Ovary (tissue), 9 donors: ENCODE data around the gene SEMA5B. TPM values are rescaled to one million over a fixed set of nuclear protein-coding genes. Genes with fewer than 3 reads are reported as not detected.

ENCODE experiments used
- DNase-seq, 5 donors: peaks; one replicate each; pipeline ENCODE4 v3.0.0-alpha.2; 2019 to 2020
- H3K27ac ChIP-seq, 2 donors: fragments of 200-600 bp; one replicate each; pipeline versions ENCODE4 v1.5.1 to v1.8.0; 2019 to 2022
- H3K27me3 ChIP-seq: fragments of 200-600 bp; one replicate; pipeline ENCODE4 v1.8.0; 2022
- H3K36me3 ChIP-seq: fragments of 200-600 bp; sonication (generic); one replicate; pipeline ENCODE4 v1.5.1; 2019
- H3K4me1 ChIP-seq: one replicate; pipeline ENCODE4 v1.8.1; 2013; ENCODE audit warnings: mild to moderate bottlenecking, moderate library complexity; ENCODE audit not compliant: insufficient read depth
- H3K4me3 ChIP-seq: fragments of 200-600 bp; sonication (generic); one replicate; pipeline ENCODE4 v1.5.1; 2017
- H3K9me3 ChIP-seq, 2 donors: fragments of 200-600 bp in 1 of 2; sonication (generic) in 1 of 2; one replicate each; pipeline versions ENCODE4 v1.5.1 to v1.8.1; 2013 to 2019; ENCODE audit warnings: mild to moderate bottlenecking in 1 of 2, moderate library complexity in 1 of 2
- EP300 ChIP-seq: sonication (generic); formaldehyde crosslinking; IDR thresholded peaks from one replicate; pipeline ENCODE4 v1.6.1; 2017; ENCODE audit warnings: antibody characterized with exemption
- POLR2A ChIP-seq: fragments of 450-650 bp; IDR thresholded peaks from one replicate; pipeline ENCODE4 v1.6.1; 2017; ENCODE audit warnings: antibody characterized with exemption, mild to moderate bottlenecking, moderate library complexity
- WGBS, 3 donors: extraction: QIAGEN DNeasy Blood & Tissue Kit in 1 of 3; methylation state at CpG; one replicate each; pipeline versions ENCODE4 v1.1.5 to v1.1.7; 2013 to 2017; 5-methylcytosine and 5-hydroxymethylcytosine counted together
- intact Hi-C, 4 donors: fragments of 100-400 bp; cut with DNase I; formaldehyde crosslinking; loops; one replicate each; pipeline versions ENCODE4 v1.11.0 to v1.15.1; 2022 to 2023
- polyA plus RNA-seq, 2 donors: library from polyadenylated mRNA; stranded (reverse); fragments of 200-250 nt in 1 of 2; fragments of 350-450 nt in 1 of 2; fragmentation: Illumina TruSeq in 1 of 2; extraction: RNeasy Lipid Tissue Mini Kit (QIAGEN cat#74804) in 1 of 2; gene quantifications; one replicate each; pipeline ENCODE4 v1.2.3, GENCODE V29; 2013 to 2014
- total RNA-seq, 7 donors: library from RNA; depleted of rRNA in 2 of 7; stranded (reverse); fragments of >200 nt in 2 of 7; fragmentation: NEBNext Ultra II Directional in 3 of 7; extraction: Animal tissue kit (Norgen Biotek cat#: 25700) in 3 of 7; gene quantifications; one replicate each; pipeline versions ENCODE4 v1.1.0 to v1.2.4, GENCODE V29; 2016 to 2023
- TF ChIP-seq, protein P1 (sequence below), 3 donors: fragments of 450-650 bp in 2 of 3; fragments of 200-600 bp in 1 of 3; IDR thresholded peaks; one replicate each; pipeline versions ENCODE4 v1.5.1 to v1.8.0; 2016 to 2022; ENCODE audit warnings: antibody characterized with exemption in 3 of 3, mild to moderate bottlenecking in 1 of 3
- donor health status: DM: no; HTN: no; CAD: no; lungs with moderate emphysema.
- donor health status: DM: no; HTN: no; CAD: no.
- donor health status: Bipolar disorder and iron deficiency.
- donor health status: DM: yes; HTN: yes; CAD: no.
- donor health status: DM: no; HTN: no; CAD: no.
- donor health status: DM: yes; HTN: yes; CAD: no.

SEMA5B gene
- total and polyA plus RNA-seq, 9 donors: 0.22 to 3.1 (median 1.3) TPM

DNA sequence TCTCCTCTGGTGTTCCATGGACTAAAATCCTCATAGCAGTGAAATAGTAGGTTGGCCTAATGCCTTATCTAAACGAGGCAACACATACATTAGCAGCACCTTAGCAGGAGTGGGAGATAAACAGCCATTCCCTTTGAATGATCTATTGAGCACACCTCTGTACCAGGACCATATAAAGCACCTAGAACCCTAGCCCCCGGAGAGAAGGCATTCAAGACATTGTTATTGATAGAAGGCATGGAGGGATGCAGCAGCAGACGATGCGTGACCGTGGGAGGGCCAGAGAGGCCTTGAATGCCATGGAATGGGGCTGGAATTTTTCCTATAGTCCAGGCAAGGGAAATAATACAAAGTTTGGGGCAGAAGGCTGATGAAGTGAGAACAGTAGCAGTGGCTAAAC lies 6.6 kb upstream of the SEMA5B start:
- Histone ChIP-seq H3K9me3 (no peaks in the 10 kb centered on the region), H3K27ac (no peak overlapping the region), H3K36me3 (no peaks in the 10 kb centered on the region), H3K4me3 (no peak overlapping the region), H3K4me1 (no peaks in the 10 kb centered on the region), H3K27me3 (no peaks in the 10 kb centered on the region)
- 68 to 83% (median 71%) methylated on average over 5 of the region's 5 CpGs for WGBS, 3 donors
- intact Hi-C loops: no loop called here
- TF ChIP-seq, protein P1, sequence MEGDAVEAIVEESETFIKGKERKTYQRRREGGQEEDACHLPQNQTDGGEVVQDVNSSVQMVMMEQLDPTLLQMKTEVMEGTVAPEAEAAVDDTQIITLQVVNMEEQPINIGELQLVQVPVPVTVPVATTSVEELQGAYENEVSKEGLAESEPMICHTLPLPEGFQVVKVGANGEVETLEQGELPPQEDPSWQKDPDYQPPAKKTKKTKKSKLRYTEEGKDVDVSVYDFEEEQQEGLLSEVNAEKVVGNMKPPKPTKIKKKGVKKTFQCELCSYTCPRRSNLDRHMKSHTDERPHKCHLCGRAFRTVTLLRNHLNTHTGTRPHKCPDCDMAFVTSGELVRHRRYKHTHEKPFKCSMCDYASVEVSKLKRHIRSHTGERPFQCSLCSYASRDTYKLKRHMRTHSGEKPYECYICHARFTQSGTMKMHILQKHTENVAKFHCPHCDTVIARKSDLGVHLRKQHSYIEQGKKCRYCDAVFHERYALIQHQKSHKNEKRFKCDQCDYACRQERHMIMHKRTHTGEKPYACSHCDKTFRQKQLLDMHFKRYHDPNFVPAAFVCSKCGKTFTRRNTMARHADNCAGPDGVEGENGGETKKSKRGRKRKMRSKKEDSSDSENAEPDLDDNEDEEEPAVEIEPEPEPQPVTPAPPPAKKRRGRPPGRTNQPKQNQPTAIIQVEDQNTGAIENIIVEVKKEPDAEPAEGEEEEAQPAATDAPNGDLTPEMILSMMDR (IDR thresholded peaks at IDR 0.05): no peak
- TF ChIP-seq EP300 (no peak), POLR2A (no peak)
- no peak for DNase-seq

- intact Hi-C loops: no loop called here
- Histone ChIP-seq H3K4me1 (peaks cover 4% of the 10 kb centered on the region), H3K27ac (no peak overlapping the region), H3K9me3 (no peaks in the 10 kb centered on the region), H3K36me3 (no peaks in the 10 kb centered on the region), H3K27me3 (no peaks in the 10 kb centered on the region), H3K4me3 (no peak overlapping the region)
- 65 to 71% (median 68%) methylated on average over 3 of the region's 3 CpGs for WGBS, 3 donors
- no peak for DNase-seq
- TF ChIP-seq POLR2A (no peak), EP300 (no peak)
- TF ChIP-seq, protein P1 (IDR thresholded peaks at IDR 0.05): no peak
Observed at GRCh38 chr3:123032057-123032456, 4.5 kb upstream of the SEMA5B start.

GRCh38 chr3:123031051-123031450 lies 3.5 kb upstream of the SEMA5B start:
- Histone ChIP-seq H3K4me1 (peaks cover 6% of the 10 kb centered on the region), H3K9me3 (no peaks in the 10 kb centered on the region), H3K36me3 (no peaks in the 10 kb centered on the region), H3K27me3 (no peaks in the 10 kb centered on the region), H3K4me3 (no peak overlapping the region), H3K27ac (no peak overlapping the region)
- no peak for TF ChIP-seq EP300
- TF ChIP-seq, protein P1 (IDR thresholded peaks at IDR 0.05): no peak
- TF ChIP-seq POLR2A: no peak
- intact Hi-C loops: no loop called here
- no peak for DNase-seq
- 54 to 68% (median 59%) methylated on average over 4 of the region's 4 CpGs for WGBS, 3 donors

DNA sequence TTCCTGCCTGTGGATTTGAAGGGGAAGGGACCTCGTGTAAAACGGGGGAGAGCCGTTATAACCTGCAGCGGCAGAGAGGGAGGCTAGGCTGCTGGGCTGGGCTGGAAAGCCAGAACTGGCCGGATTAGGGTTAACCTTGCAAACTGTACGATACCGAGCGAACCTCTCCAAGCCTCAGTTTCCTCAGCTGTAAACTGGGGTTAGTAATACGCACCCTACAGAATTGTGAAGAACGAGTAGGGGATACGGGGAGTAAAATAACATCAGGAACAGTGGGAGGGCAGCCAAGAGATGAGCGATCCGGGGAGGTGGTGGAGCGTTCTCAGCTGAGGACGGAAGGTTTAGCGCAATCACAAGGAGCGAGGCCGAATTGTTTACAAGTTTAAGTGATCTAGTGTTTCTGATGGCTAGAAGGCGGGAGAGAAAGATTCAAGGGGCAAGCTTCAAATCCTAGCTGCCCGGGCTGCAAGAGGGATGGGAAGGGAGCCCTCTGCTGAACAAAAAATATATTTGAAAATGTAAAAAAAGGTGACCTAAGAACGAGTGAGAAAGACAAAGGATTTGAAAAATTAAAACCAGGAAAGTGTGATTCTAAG lies 768 bp upstream of the SEMA5B start:
- Histone ChIP-seq H3K36me3 (no peaks in the 10 kb centered on the region), H3K27me3 (no peaks in the 10 kb centered on the region), H3K9me3 (no peaks in the 10 kb centered on the region), H3K4me1 (peaks cover 6% of the 10 kb centered on the region), H3K27ac (peak overlapping the region in 1 of 2 donors; percentile 17), H3K4me3 (peak overlapping the region; percentile 43)
- DNase-seq: peak; percentile 27 to 64 (median 45)
- intact Hi-C loops: loop anchor here in 2 of 4 donors (5.0 to 10.0 kb wide), 2 partner anchors 71 to 84 kb away; no protein-coding TSS in a partner anchor
- TF ChIP-seq EP300: no peak
- TF ChIP-seq, protein P1 (IDR thresholded peaks at IDR 0.05): peak; percentile 26 to 53 (median 40)
- WGBS, 3 donors: 0 to 1% (median 0%) methylated on average over 21 of the region's 21 CpGs
